Measurements from ENCODE around the gene CNEP1R1.

GRCh38 chr16:50059111-50059510, 34.1 kb downstream of the CNEP1R1 start:
- TF ChIP-seq CTCF (IDR thresholded peaks at IDR 0.05; ENCODE audit: control extremely low read depth in 1 of 3, insufficient read depth in 1 of 3, low read depth in 1 of 3, low read length in 3 of 3): no peak
- no peak for TF ChIP-seq POLR2A (IDR thresholded peaks at IDR 0.05; ENCODE audit: control extremely low read depth in 1 of 2, low read depth in 2 of 2, low read length in 2 of 2)
- TF ChIP-seq EGR1 (IDR thresholded peaks at IDR 0.05; ENCODE audit: borderline replicate concordance, low read depth, low read length): no peak
- TF ChIP-seq PHF8 (conservative IDR thresholded peaks at IDR 0.05; ENCODE audit: low read depth, low read length): no peak
- TF ChIP-seq YY1 (IDR thresholded peaks at IDR 0.05; ENCODE audit: low read depth, low read length): no peak
